ENCODE data around the gene POLR3A. TPM values are rescaled to one million over a fixed set of nuclear protein-coding genes. Genes with fewer than 3 reads are reported as not detected.

POLR3A gene
- total and polyA plus RNA-seq, 2 of the 13 experiments (the other 11 are each of a cell fraction or from before 2014, with no cell fraction given) = 13.6 to 19.2 TPM

- TF ChIP-seq TSC22D2 (CRISPR knock-in tag; IDR thresholded peaks at IDR 0.05; ENCODE audit: borderline replicate concordance) = no peak; the same call in 1 of the 2 replicates
- no peak for TF ChIP-seq RBAK (CRISPR knock-in tag; IDR thresholded peaks at IDR 0.05)
- TF ChIP-seq MLLT10 (CRISPR knock-in tag; IDR thresholded peaks at IDR 0.05) = no peak
- TF ChIP-seq ZIK1 (CRISPR knock-in tag; IDR thresholded peaks at IDR 0.05; ENCODE audit: borderline replicate concordance, low read depth) = no peak
- TF ChIP-seq ZNF703 (CRISPR knock-in tag; IDR thresholded peaks at IDR 0.05; ENCODE audit: borderline replicate concordance) = no peak
- TF ChIP-seq PLRG1 (conservative IDR thresholded peaks at IDR 0.05) = no peak
- peak; percentile 64; the same call in 1 of the 2 replicates for TF ChIP-seq ZNF556 (CRISPR knock-in tag; IDR thresholded peaks at IDR 0.05; ENCODE audit: borderline replicate concordance)
- TF ChIP-seq ZNF546 (CRISPR knock-in tag; conservative IDR thresholded peaks at IDR 0.05) = no peak
- peak; percentile 58; the same call in 1 of the 2 replicates for TF ChIP-seq SIN3B (IDR thresholded peaks at IDR 0.05; ENCODE audit: low read length)
- TF ChIP-seq BCLAF1 (IDR thresholded peaks at IDR 0.05) = no peak
- peak; percentile 62; the same call in 1 of the 2 replicates for TF ChIP-seq ZBTB7B (CRISPR knock-in tag; IDR thresholded peaks at IDR 0.05)
- peak; percentile 90 for TF ChIP-seq YY1 (IDR thresholded peaks at IDR 0.05; ENCODE audit: insufficient read depth, insufficient replicate concordance, low read depth, low read length)
- TF ChIP-seq ZNF598 (CRISPR knock-in tag; IDR thresholded peaks at IDR 0.05; ENCODE audit: borderline replicate concordance) = peak; percentile 76; the same call in 1 of the 2 replicates
- TF ChIP-seq ZNF746 (CRISPR knock-in tag; IDR thresholded peaks at IDR 0.05) = peak; percentile 33; the same call in 1 of the 2 replicates
- TF ChIP-seq FLYWCH1 (CRISPR knock-in tag; IDR thresholded peaks at IDR 0.05) = no peak
- peak; percentile 71 for TF ChIP-seq ZFP91 (CRISPR knock-in tag; IDR thresholded peaks at IDR 0.05; ENCODE audit: borderline replicate concordance)
- TF ChIP-seq PCBP1 (IDR thresholded peaks at IDR 0.05; ENCODE audit: borderline replicate concordance, low read depth, low read length) = no peak
- no peak for TF ChIP-seq PBX3 (CRISPR knock-in tag; IDR thresholded peaks at IDR 0.05; ENCODE audit: borderline replicate concordance)
- no peak for TF ChIP-seq ZNF30 (CRISPR knock-in tag; IDR thresholded peaks at IDR 0.05)
- peak; percentile 86; the same call in 1 of the 2 replicates for TF ChIP-seq ZNF788 (CRISPR knock-in tag; IDR thresholded peaks at IDR 0.05; ENCODE audit: borderline replicate concordance)
- TF ChIP-seq SUZ12 (IDR thresholded peaks at IDR 0.05; ENCODE audit: low read depth, low read length) = no peak
Observed at GRCh38 chr10:78033637-78034470, 4.5 kb upstream of the POLR3A start, which contains the start of gene RPS24 (continued).
